GM12892 (cell line): ENCODE results near the gene DHX32.

Experiments used
- DNase-seq: peaks from one replicate; pipeline ENCODE4 v3.0.0; 2011; ENCODE audit not compliant: insufficient read length
- FAIRE-seq: peaks from 2 replicates; lab custom pipeline; 2011; peaks lifted over from hg19 to GRCh38; lab: Jason Lieb, UNC
- POLR2A ChIP-seq: IDR thresholded peaks from 2 replicates; pipeline ENCODE4 v1.6.1; 2011; ENCODE audit warnings: low read depth, low read length, control low read depth
- POLR2AphosphoS5 ChIP-seq: IDR thresholded peaks from 2 replicates; pipeline ENCODE4 v1.6.1; 2011; ENCODE audit warnings: low read depth, low read length, control low read depth
- TAF1 ChIP-seq: IDR thresholded peaks from 2 replicates; pipeline ENCODE4 v1.6.1; 2011; ENCODE audit warnings: low read depth, mild to moderate bottlenecking, control low read depth, low read length, borderline replicate concordance

Gene DHX32

DNA sequence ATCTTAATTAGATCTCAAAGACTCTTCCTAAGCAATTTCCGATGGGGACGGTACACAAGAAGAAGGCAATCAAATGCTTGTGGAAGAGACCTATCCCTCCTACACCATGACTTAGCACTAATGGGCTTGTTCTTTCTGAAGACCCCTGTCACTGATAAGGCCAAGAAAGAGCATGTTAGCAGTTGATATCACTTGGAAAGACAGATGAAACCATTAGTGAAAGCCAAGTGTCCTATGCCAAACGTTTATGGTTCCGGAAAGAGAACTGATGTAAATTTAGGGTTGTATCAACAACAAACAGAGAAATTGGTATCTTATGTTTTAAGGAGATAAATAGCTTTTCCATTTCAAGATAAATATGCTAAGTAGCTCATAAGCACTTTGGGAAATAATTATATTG is 64.5 kb downstream of the DHX32 start:
- no peak for DNase-seq
- no peak for FAIRE-seq
- no peak for TF ChIP-seq TAF1
- TF ChIP-seq POLR2AphosphoS5, result no peak
- no peak for TF ChIP-seq POLR2A

GRCh38 chr10:125815764-125816163 is 65.3 kb downstream of the DHX32 start:
- no peak for TF ChIP-seq POLR2AphosphoS5
- TF ChIP-seq TAF1, result no peak
- TF ChIP-seq POLR2A, result no peak
- DNase-seq (no peak), FAIRE-seq (no peak)

DNA sequence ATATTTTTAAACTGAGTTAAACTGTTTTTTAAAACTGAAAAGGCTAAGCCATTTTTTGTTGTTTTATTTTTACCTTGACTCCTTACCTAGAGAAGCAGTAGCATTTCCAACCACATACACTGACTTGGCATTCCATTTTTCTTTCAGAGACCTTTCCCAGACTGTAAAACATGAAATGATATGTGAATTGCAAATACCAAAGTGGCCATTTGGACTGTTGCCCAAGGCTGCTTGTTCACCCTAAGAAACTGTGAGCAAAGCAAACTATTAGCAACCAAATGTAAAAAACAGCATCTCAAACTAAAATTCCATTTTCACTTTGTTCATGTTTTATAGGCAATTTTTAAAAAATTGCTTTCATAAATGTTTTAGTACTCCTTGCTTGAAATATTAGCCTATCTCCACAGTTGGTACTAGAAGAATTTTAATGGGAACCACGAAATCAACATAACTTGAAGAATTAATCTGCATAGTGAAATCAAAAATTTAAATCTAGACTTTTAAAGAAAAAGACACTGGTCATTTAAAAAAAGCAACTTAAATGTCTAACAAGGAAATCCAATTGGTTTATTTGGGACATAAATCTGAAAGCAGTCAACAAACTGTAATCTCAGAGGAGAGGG is 68.9 kb downstream of the DHX32 start:
- no peak for DNase-seq
- TF ChIP-seq POLR2A (no peak), POLR2AphosphoS5 (no peak), TAF1 (no peak)
- no peak for FAIRE-seq

DNA sequence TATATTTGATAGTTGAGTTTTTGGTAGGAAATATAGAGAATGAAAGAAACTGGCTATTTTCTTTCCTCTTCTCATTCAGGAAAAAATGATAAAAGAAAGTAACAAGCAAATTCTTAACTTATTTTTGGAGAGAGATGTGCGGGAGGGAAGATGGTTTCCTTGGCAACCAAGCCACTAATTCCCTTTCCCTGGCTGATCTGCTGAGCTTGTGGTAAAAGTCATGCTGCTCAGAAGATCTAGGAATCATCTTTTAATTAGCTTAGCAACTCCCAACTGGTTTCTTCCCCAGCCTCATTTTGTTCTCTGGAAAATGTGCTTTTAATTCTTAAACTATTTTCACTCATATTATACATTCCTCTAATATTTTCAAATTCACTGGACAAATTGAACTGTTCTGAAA is 69.8 kb downstream of the DHX32 start:
- DNase-seq (no peak), FAIRE-seq (no peak)
- TF ChIP-seq TAF1 (no peak), POLR2AphosphoS5 (no peak), POLR2A (no peak)

DNA sequence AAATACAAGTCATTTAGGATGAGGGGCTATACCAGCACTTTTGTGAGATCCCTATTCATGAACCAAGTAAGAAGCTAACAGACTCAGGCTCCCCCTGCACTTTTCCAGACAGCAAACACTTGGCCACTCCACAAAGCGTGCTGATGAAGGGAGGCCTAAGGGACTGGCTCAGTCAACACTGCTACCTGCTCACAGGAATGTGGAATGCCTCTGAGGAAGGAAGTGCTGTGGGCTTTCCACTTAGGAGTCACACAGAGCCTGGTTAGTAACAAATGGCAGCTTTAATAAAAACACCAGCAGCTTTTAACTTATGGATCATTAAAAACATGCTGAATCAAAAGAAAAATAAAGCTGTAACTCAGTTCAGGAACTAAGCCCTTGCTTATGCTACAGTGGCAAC is 73.0 kb downstream of the DHX32 start:
- no peak for FAIRE-seq
- DNase-seq, result no peak
- TF ChIP-seq TAF1, result no peak
- no peak for TF ChIP-seq POLR2AphosphoS5
- no peak for TF ChIP-seq POLR2A

DNA sequence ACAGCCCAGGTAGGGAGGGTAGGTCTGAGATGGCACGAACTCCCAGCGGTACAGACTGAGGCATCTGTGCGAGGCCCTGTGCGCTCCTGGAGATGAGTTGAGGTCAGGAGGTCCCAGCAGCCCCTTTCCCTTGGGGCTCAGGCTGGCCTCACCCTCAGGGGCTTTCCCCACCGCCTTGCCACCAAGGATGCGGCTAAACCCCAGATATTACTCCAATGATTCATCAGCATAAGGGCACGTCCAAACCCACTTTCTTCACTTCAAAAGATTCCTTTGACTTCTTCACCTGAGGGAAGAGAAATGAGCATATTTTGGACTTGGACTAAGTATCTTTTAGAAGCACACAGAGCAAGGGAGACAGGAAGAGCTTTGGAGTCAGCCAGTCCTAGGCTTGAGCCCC is 78.4 kb downstream of the DHX32 start:
- TF ChIP-seq TAF1, result no peak
- no peak for FAIRE-seq
- DNase-seq, result no peak

DNA sequence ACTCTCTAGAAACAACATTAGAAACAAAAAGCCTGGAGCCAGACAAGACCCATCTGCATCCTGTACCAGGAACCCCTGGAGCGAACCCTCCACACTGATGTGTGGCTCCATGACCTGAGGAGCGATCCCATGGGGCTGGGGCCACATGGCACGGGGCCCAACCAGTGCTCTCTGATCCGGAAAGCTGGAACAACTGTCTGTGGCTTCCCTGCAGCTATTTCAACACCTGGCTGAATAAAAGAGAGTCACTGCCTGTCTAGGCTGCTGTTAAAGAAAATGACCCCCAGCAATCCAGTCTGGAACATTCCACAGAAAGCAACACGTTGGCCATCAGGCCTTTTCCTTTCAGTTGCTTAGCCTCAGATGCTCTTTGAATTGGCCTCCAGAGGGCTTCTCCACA is 79.0 kb downstream of the DHX32 start:
- DNase-seq (no peak), FAIRE-seq (no peak)
- TF ChIP-seq POLR2AphosphoS5 (no peak), TAF1 (no peak), POLR2A (no peak)

GRCh38 chr10:125801574-125801973 is 79.5 kb downstream of the DHX32 start:
- DNase-seq, result no peak
- FAIRE-seq, result no peak
- TF ChIP-seq POLR2AphosphoS5 (no peak), TAF1 (no peak), POLR2A (no peak)

DNA sequence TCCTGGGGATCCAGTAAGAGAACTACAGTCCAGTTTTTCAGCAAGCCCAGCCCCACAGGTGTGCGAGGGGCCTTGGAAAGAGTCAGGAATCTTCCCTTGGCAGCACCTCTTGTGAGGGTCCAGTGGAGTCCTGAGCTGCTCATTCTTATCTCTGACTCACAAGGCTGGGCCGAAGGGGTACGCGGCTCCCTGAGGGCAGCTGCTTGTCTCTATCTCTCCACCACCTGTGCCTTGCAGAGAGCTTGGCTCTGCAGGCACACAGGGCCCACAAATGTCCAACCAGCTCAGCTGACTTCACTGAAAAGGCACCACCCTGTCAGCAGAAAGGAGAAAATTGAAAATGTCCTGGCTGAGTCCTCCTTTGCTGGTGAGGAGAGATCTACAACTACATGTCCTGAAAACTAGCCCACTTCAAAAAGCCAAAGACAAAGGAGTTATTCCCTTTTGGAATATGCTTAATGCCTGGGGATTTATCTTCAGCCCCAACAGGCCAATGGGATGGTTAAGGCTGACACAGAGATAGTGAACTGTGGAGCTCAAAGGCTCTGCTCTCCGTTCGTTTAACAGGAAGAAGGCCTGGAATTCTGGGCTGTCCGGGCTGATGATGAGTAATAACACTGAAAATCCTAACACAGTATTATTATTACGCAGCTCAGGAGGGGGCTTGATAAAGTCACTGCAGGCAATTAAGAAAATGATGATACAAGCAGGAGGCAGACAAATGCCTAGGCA is 81.5 kb downstream of the DHX32 start:
- DNase-seq (no peak), FAIRE-seq (no peak)
- TF ChIP-seq POLR2AphosphoS5, result no peak
- no peak for TF ChIP-seq TAF1
- TF ChIP-seq POLR2A, result no peak

DNA sequence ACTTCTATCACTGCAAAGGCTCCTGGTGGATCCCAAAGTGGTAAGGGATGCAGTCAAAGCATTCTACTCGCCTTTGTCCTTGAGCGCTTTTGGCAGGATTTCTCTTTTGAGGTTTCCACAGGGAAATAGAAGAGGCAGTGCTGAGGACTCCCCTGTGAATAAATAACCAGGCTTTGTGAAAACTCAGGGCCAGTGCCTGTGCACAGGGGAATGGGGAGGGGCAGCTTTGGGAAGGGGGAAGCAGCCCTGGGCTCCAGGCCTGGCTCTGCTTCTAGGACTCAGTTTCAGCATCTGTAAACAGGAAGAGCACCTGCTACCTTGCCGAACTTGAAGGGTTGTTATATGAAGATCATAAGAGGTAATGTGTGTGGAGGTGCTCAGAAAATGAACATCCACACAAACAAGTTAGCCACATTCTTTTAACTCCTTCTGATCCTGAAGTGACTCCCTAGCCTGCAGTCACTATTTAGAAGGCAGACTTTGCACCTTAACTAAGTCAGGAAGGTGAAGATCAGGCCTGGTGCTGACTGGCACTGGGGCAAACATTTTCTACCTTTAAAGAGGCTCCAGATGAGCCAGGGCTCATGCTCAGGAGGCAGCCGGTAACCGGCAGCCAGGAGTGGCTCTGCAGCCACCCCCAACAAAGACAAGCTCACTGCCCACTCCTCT is 83.0 kb downstream of the DHX32 start:
- DNase-seq, result no peak
- no peak for FAIRE-seq
- TF ChIP-seq POLR2A (no peak), POLR2AphosphoS5 (no peak), TAF1 (no peak)

DNA sequence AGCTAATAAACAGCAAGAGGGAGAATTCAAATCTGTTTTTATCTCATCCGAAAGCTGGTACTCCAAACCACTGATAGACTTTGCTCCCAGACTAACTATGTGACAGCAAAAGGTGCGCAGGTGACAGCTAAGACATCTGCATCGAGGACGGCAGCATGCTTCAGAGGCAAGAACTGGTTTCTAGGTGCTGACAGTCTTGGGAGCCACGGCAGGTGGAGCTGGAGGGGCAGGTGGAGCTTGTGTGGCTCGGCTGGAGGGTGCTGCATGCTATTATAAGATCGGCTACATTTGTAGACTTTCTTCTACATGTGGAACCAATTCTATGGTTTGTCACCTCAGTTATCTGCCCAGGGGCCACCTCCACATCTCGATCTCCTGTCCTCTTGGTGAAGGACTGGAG is 83.7 kb downstream of the DHX32 start:
- DNase-seq (no peak), FAIRE-seq (no peak)
- no peak for TF ChIP-seq TAF1
- TF ChIP-seq POLR2AphosphoS5, result no peak
- no peak for TF ChIP-seq POLR2A

GRCh38 chr10:125795637-125796190 is 85.4 kb downstream of the DHX32 start:
- TF ChIP-seq POLR2AphosphoS5 (no peak), POLR2A (no peak), TAF1 (no peak)
- DNase-seq, result no peak
- no peak for FAIRE-seq
